T-cell (primary cell): ENCODE results near the gene PTPRM. TPM values are rescaled to one million over a fixed set of nuclear protein-coding genes. Genes with fewer than 3 reads are reported as not detected.

Source experiments
- ATAC-seq, 4 experiments: fragments of 200-7000 bp in 3 of 4; fragments of 150-1000 bp in 1 of 4; cut with Tn5 transposase; replicated peaks in 1 of 4; 1 replicate in 3 of 4; 2 replicates in 1 of 4; pipeline ENCODE4 v1.10.0; 2021; ENCODE audit warnings: moderate library complexity in 3 of 4, mild to moderate bottlenecking in 2 of 4, moderate number of reproducible peaks in 1 of 4
- CTCF ChIA-PET, 2 donors: fragments of 300-600 bp; sonication (Branson Sonifier 250); formaldehyde crosslinking; loops; one replicate each; lab custom pipeline; 2022; ENCODE audit warnings: antibody characterized with exemption in 2 of 2; lab: Charles Lee
- POLR2A ChIA-PET, 2 donors: fragments of 300-600 bp; sonication (Branson Sonifier 250); formaldehyde crosslinking; loops; one replicate each; lab custom pipeline; 2022; ENCODE audit warnings: antibody characterized with exemption in 2 of 2; lab: Charles Lee
- DNase-seq, 35 experiments: peaks; one replicate each; pipeline versions ENCODE4 v3.0.0 to v3.0.0-alpha.2; 2013 to 2023
- H3K27ac ChIP-seq: one replicate; pipeline ENCODE4 v1.5.1; 2013; ENCODE audit warnings: low read length
- H3K27me3 ChIP-seq, 2 experiments: replicated peaks in 1 of 2; 1 replicate in 1 of 2; 2 replicates in 1 of 2; pipeline versions ENCODE4 v1.6.1 to v1.7.0; 2013; ENCODE audit warnings: low read length in 1 of 2, mixed read lengths in 1 of 2; ENCODE audit not compliant: control insufficient read depth in 2 of 2, insufficient read depth in 2 of 2; ENCODE audit errors: extremely low read depth in 1 of 2
- H3K36me3 ChIP-seq, 2 donors: 1 replicate in 1 of 2; 2 replicates in 1 of 2; pipeline versions ENCODE4 v1.6.1 to v1.7.0; 2013; ENCODE audit warnings: low read length in 1 of 2; ENCODE audit not compliant: control insufficient read depth in 2 of 2, insufficient read depth in 1 of 2; ENCODE audit errors: extremely low read depth in 1 of 2
- H3K4me1 ChIP-seq, 2 experiments: 1 replicate in 1 of 2; 2 replicates in 1 of 2; pipeline versions ENCODE4 v1.6.1 to v1.7.0; 2013; ENCODE audit warnings: low read length in 2 of 2, mixed read lengths in 1 of 2; ENCODE audit not compliant: insufficient read depth in 2 of 2, control insufficient read depth in 1 of 2; ENCODE audit errors: extremely low read depth in 1 of 2
- H3K4me3 ChIP-seq, 2 donors: 1 replicate in 1 of 2; 2 replicates in 1 of 2; pipeline versions ENCODE4 v1.5.1 to v1.7.0; 2013; ENCODE audit warnings: mild to moderate bottlenecking in 2 of 2, low read length in 1 of 2, moderate library complexity in 1 of 2; ENCODE audit not compliant: control insufficient read depth in 1 of 2; ENCODE audit errors: extremely low read depth in 1 of 2
- H3K9me3 ChIP-seq: 2 replicates; pipeline ENCODE4 v1.7.0; 2013
- H3K27ac Mint-ChIP-seq, 2 donors: one replicate each; pipeline ENCODE4 v1.8.0; 2020 to 2021; ENCODE audit warnings: mild to moderate bottlenecking in 2 of 2, mixed read lengths in 2 of 2
- H3K27me3 Mint-ChIP-seq, 2 donors: one replicate each; pipeline ENCODE4 v1.8.0; 2021 to 2022; ENCODE audit warnings: mixed read lengths in 2 of 2
- H3K36me3 Mint-ChIP-seq: one replicate; pipeline ENCODE4 v1.8.0; 2021; ENCODE audit warnings: mixed read lengths
- H3K4me1 Mint-ChIP-seq, 3 donors: one replicate each; pipeline ENCODE4 v1.8.0; 2020 to 2022; ENCODE audit warnings: mixed read lengths in 3 of 3, mild to moderate bottlenecking in 1 of 3
- H3K4me3 Mint-ChIP-seq, 3 donors: one replicate each; pipeline ENCODE4 v1.8.0; 2020 to 2022; ENCODE audit warnings: mild to moderate bottlenecking in 3 of 3, mixed read lengths in 3 of 3, moderate library complexity in 3 of 3
- H3K9me3 Mint-ChIP-seq, 3 donors: one replicate each; pipeline ENCODE4 v1.8.0; 2020 to 2022; ENCODE audit warnings: mixed read lengths in 3 of 3
- WGBS: methylation state at CpG from one replicate; pipeline ENCODE4 v1.1.5; 2013; ENCODE audit warnings: missing lambda C conversion rate; ENCODE audit not compliant: insufficient coverage; 5-methylcytosine and 5-hydroxymethylcytosine counted together
- total RNA-seq, 35 experiments: library from RNA in 6 of 35; stranded (reverse) in 6 of 35; fragments of 120-200 nt in 1 of 35; gene quantifications; one replicate each; pipeline versions ENCODE4 v1.2.1 to v1.2.4 and lab custom pipeline; 2013 to 2026

Gene PTPRM
- total RNA-seq, 5 donors from 2014 or later (not counting 1 experiment from before 2014, with no cell fraction given), result 4.1 to 47.4 (median 7.1) TPM

DNA sequence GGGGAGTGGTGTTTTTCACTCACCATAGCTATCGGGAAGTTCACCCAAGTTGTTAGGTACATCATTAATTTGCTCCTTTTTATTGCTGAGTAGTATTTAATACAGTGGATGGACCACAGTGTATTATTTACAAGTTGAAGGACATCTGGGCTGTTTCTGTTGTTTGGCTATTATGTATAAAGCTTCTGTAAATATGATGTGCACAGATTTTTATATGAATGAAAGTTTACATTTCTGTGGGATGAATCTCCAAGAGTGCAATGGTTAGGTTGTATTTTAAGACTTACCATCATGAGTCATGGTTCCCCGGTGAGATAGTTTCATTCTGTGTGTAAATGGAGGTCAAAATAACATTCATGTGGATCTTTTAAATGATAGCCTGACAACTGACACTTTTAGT, 337.4 kb downstream of the PTPRM start:
- no peak overlapping the region for H3K4me3 Mint-ChIP-seq
- H3K36me3 Mint-ChIP-seq, result no peaks in the 10 kb centered on the region
- no peak overlapping the region for H3K27ac ChIP-seq
- no peaks in the 10 kb centered on the region for H3K4me1 Mint-ChIP-seq
- no CpG with 5 or more reads among the region's 2 CpGs for WGBS
- DNase-seq, result no peak
- no peaks in the 10 kb centered on the region for H3K27me3 ChIP-seq
- no peak overlapping the region for H3K4me3 ChIP-seq
- H3K4me1 ChIP-seq, result no peaks in the 10 kb centered on the region
- no peaks in the 10 kb centered on the region for H3K9me3 ChIP-seq
- ChIA-PET POLR2A (no interaction called here), CTCF (no interaction called here)
- H3K36me3 ChIP-seq, result no peaks in the 10 kb centered on the region
- H3K27ac Mint-ChIP-seq, result no peak overlapping the region
- H3K9me3 Mint-ChIP-seq, result peaks cover 0 to 5% (median 2%) of the 10 kb centered on the region in 3 donors
- no peak for ATAC-seq
- no peaks in the 10 kb centered on the region for H3K27me3 Mint-ChIP-seq

DNA sequence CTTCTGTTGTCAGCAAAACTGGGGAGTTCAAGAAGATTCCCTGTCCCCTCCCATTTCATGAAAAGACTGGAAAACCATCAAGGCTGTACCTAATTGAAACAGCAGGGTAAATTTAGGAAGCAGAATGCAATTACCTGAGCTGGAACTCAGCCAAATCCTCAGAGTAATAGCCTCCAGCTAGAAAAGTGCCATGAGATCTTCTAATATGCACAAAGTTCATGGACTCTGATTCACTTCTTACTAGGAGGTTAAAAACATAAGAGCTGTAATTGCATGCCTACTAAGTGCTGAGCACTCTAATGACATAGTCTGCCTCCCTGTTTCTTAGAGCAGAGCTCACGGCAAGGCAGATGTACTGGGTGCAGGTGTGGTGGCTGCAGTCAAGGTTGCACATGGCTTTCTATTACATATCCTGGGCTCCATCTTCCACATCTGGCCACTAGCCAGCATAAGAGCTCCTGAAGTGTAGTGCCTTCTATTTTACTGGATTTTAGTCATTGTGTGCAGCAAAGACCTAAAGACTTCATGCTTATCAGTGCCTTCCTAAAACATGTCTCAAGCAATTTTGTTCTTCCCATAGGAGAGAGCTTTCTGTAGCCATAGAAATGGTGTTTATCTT, 341.7 kb downstream of the PTPRM start:
- ATAC-seq, result no peak
- H3K4me1 Mint-ChIP-seq, result no peaks in the 10 kb centered on the region
- no CpG with 5 or more reads among the region's 1 CpG for WGBS
- DNase-seq, result no peak
- no peaks in the 10 kb centered on the region for H3K9me3 ChIP-seq
- H3K9me3 Mint-ChIP-seq, result peaks cover 0 to 5% (median 3%) of the 10 kb centered on the region in 3 donors
- H3K4me3 Mint-ChIP-seq, result no peak overlapping the region
- H3K36me3 Mint-ChIP-seq, result no peaks in the 10 kb centered on the region
- H3K27me3 Mint-ChIP-seq, result no peaks in the 10 kb centered on the region
- POLR2A ChIA-PET, result no interaction called here
- H3K27me3 ChIP-seq, result no peaks in the 10 kb centered on the region
- no peak overlapping the region for H3K27ac ChIP-seq
- no peaks in the 10 kb centered on the region for H3K36me3 ChIP-seq
- H3K4me1 ChIP-seq, result no peaks in the 10 kb centered on the region
- H3K4me3 ChIP-seq, result no peak overlapping the region
- no peak overlapping the region for H3K27ac Mint-ChIP-seq
- CTCF ChIA-PET, result no interaction called here

DNA sequence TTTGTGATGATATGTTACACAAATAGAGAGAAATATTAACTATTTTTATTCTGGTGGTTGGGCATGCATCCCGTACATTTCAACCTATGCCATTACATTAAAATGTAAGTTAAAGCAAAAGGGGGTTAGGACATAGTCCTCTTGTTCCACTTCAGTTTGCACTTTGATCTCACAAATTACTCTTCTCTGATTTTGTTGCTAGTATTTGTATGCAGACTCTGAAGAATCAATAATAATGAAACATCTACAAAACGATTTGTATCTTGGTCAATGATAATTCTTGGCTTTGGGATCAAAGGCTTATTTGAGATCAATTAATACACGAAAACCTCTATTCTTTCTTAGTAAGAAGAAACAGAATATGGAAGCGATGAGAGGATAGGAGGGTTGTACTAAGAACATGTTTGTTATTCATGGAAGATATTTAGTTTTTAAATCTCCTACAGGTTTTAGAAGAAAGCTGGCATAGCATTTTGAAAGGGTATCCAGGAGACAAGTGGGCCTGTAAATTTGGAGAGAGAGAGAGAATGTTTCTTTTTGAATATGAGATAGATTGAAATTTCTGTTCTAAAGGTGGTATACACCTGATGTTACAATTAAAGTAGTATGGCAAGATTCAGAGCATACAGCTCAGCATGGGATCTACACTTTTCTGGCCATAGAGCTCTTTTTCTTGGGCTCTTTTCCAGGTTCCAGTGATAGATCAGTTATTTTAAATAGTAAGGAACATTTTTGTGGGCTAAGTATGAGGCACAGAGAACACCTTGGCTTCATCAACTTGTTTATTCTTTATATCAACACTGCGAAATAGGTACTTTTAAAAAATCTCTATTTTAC, 347.9 kb downstream of the PTPRM start:
- POLR2A ChIA-PET, result interaction anchor here in 1 of 2 donors (0.5 kb wide), 1 partner anchor 402 kb away, joined by 5 read pairs; no protein-coding TSS in a partner anchor
- Mint-ChIP-seq H3K27ac (no peak overlapping the region), H3K4me1 (no peaks in the 10 kb centered on the region), H3K9me3 (peaks cover 0 to 3% (median 0%) of the 10 kb centered on the region in 3 donors), H3K4me3 (no peak overlapping the region), H3K27me3 (no peaks in the 10 kb centered on the region), H3K36me3 (no peaks in the 10 kb centered on the region)
- no CpG with 5 or more reads among the region's 5 CpGs for WGBS
- CTCF ChIA-PET, result no interaction called here
- ATAC-seq (no peak), DNase-seq (no peak)
- H3K9me3 ChIP-seq, result no peaks in the 10 kb centered on the region
- H3K4me1 ChIP-seq, result no peaks in the 10 kb centered on the region
- H3K27ac ChIP-seq, result no peak overlapping the region
- no peaks in the 10 kb centered on the region for H3K27me3 ChIP-seq
- H3K4me3 ChIP-seq, result no peak overlapping the region
- no peaks in the 10 kb centered on the region for H3K36me3 ChIP-seq

DNA sequence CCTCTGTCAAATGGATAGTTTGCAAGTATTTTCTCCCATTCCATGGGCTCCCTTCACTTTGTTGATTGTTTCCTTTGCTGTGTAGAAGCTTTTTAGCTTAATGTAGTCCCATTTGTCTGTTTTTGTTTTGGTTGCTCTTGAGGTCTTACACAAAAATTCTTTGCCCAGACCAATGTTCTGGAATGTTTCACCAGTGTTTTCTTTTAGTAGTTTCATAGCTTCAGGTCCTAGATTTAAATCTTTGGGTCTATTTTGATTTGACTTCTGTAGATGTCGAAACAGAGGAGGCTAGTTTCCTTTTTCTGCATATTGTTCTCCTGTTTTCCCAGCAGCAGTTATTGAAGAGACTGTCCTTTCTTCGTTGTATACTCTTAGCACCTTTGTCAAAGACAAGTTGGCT, 351.6 kb downstream of the PTPRM start:
- Histone ChIP-seq H3K27ac (no peak overlapping the region), H3K27me3 (no peaks in the 10 kb centered on the region), H3K36me3 (no peaks in the 10 kb centered on the region), H3K4me1 (no peaks in the 10 kb centered on the region), H3K9me3 (no peaks in the 10 kb centered on the region), H3K4me3 (no peak overlapping the region)
- Mint-ChIP-seq H3K4me3 (no peak overlapping the region), H3K9me3 (peaks cover 2 to 8% (median 4%) of the 10 kb centered on the region in 3 donors), H3K36me3 (no peaks in the 10 kb centered on the region), H3K27ac (no peak overlapping the region), H3K4me1 (no peaks in the 10 kb centered on the region), H3K27me3 (peaks cover 0 to 3% of the 10 kb centered on the region in 2 donors)
- WGBS, result 60% methylated on average over 1 of the region's 2 CpGs
- DNase-seq (no peak), ATAC-seq (no peak)
- CTCF ChIA-PET, result no interaction called here
- POLR2A ChIA-PET, result no interaction called here

DNA sequence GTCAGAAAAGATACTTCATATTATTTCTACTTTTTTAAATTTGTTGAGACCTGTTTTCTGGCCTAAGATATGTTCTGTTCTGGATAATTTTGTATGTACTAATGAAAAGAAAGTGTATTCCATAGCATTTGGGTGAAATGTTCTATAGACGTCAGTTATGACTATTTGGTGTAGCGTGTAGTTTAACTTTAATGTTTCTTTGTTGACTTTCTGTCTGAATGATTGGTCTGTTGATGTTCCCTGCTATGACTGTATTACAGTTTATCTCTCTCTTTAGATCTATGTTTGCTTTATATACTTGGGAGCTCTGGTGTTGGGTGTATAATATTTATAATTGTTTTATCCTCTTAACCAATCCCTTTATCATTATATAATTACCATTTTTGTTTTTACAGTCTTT, 352.4 kb downstream of the PTPRM start:
- Mint-ChIP-seq H3K27me3 (peaks cover 0 to 3% of the 10 kb centered on the region in 2 donors), H3K4me3 (no peak overlapping the region), H3K27ac (no peak overlapping the region), H3K36me3 (no peaks in the 10 kb centered on the region), H3K9me3 (peaks cover 2 to 8% (median 4%) of the 10 kb centered on the region in 3 donors), H3K4me1 (no peaks in the 10 kb centered on the region)
- ChIA-PET POLR2A (no interaction called here), CTCF (no interaction called here)
- no peak for DNase-seq
- H3K27ac ChIP-seq, result no peak overlapping the region
- H3K9me3 ChIP-seq, result no peaks in the 10 kb centered on the region
- no peaks in the 10 kb centered on the region for H3K27me3 ChIP-seq
- WGBS, result 100% methylated on average over 2 of the region's 2 CpGs
- H3K4me1 ChIP-seq, result no peaks in the 10 kb centered on the region
- no peak for ATAC-seq
- H3K4me3 ChIP-seq, result no peak overlapping the region
- no peaks in the 10 kb centered on the region for H3K36me3 ChIP-seq

DNA sequence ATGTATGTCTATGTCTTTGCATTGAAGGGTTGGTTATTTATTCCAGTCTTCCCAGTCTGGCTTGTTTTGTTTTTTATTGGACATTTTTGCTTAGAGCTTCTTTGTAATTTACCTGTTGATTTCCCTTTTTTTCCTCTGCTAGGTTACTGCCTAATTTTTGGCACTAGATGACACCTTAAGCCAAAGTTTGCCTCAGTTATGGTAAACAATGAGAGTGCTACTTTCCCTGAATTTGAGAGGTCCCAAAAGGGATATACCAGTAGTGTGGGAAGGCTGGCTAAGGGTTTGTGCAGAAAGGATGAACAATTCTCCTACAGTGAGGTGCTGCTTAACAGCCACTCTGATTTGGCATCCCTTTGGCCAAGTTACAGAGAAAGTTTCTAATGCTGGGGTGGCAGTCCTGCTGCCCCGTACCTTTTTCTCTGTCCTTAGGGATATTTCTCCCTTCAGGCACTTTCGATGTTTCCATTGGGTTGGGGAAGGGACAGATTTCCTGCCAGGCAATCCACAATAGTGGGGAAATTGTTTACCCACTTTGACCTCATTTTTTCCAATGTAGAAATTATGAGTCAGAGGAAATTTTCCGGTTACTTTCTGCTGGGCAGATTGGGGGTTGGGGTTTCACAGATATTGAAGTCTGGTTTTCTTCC, 354.9 kb downstream of the PTPRM start:
- no CpG with 5 or more reads among the region's 3 CpGs for WGBS
- ChIA-PET CTCF (no interaction called here), POLR2A (no interaction called here)
- Mint-ChIP-seq H3K4me1 (no peaks in the 10 kb centered on the region), H3K27me3 (peaks cover 0 to 3% of the 10 kb centered on the region in 2 donors), H3K36me3 (no peaks in the 10 kb centered on the region), H3K27ac (no peak overlapping the region), H3K9me3 (peaks cover 2 to 8% (median 4%) of the 10 kb centered on the region in 3 donors), H3K4me3 (no peak overlapping the region)
- no peaks in the 10 kb centered on the region for H3K36me3 ChIP-seq
- H3K27ac ChIP-seq, result no peak overlapping the region
- no peak for DNase-seq
- no peaks in the 10 kb centered on the region for H3K9me3 ChIP-seq
- no peaks in the 10 kb centered on the region for H3K4me1 ChIP-seq
- no peak overlapping the region for H3K4me3 ChIP-seq
- no peak for ATAC-seq
- H3K27me3 ChIP-seq, result no peaks in the 10 kb centered on the region
